GM19468 (cell line): ENCODE results near the gene FNBP1L.
"Not testable (repeated sequence)": the region's sequence is repeated elsewhere in the genome, so short reads cannot be mapped to it uniquely, and the experiment has no call there.

Experiments
- ATAC-seq: cut with Tn5 transposase; IDR thresholded peaks from one replicate; pipeline ENCODE4 v1.9.1; 2021; ENCODE audit warnings: mild to moderate bottlenecking, moderate library complexity, moderate number of reproducible peaks; ENCODE audit not compliant: unreplicated experiment; ENCODE audit errors: extremely low read depth

The FNBP1L gene

GRCh38 chr1:93481899-93482298, 34.0 kb downstream of the FNBP1L start:
- not testable (repeated sequence) for ATAC-seq

GRCh38 chr1:93483200-93483599, 35.3 kb downstream of the FNBP1L start:
- no peak for ATAC-seq

GRCh38 chr1:93483606-93484005, 35.7 kb downstream of the FNBP1L start:
- no peak for ATAC-seq

GRCh38 chr1:93488207-93488606, 40.3 kb downstream of the FNBP1L start:
- no peak for ATAC-seq

GRCh38 chr1:93489756-93490155, 41.8 kb downstream of the FNBP1L start:
- no peak for ATAC-seq

- ATAC-seq, result no peak
Measured at GRCh38 chr1:93490357-93490756, 42.4 kb downstream of the FNBP1L start.

GRCh38 chr1:93495911-93496310, 48.0 kb downstream of the FNBP1L start:
- ATAC-seq, result no peak

GRCh38 chr1:93496520-93496919, 48.6 kb downstream of the FNBP1L start:
- no peak for ATAC-seq

- ATAC-seq, result no peak
Measured at GRCh38 chr1:93499075-93499474, 51.2 kb downstream of the FNBP1L start.

- ATAC-seq, result no peak
Measured at GRCh38 chr1:93499533-93499932, 51.6 kb downstream of the FNBP1L start.

- ATAC-seq, result no peak
Measured at GRCh38 chr1:93500275-93500674, 52.4 kb downstream of the FNBP1L start.

- ATAC-seq, result no peak
Measured at GRCh38 chr1:93501399-93501798, 53.5 kb downstream of the FNBP1L start.

- ATAC-seq, result no peak
Measured at GRCh38 chr1:93501829-93502369, 54.0 kb downstream of the FNBP1L start.

- no peak for ATAC-seq
Measured at GRCh38 chr1:93502571-93502970, 54.7 kb downstream of the FNBP1L start.

GRCh38 chr1:93503163-93503562, 55.2 kb downstream of the FNBP1L start:
- no peak for ATAC-seq

GRCh38 chr1:93503816-93504215, 55.9 kb downstream of the FNBP1L start:
- no peak for ATAC-seq

GRCh38 chr1:93504247-93505033, 56.5 kb downstream of the FNBP1L start:
- no peak for ATAC-seq

- no peak for ATAC-seq
Measured at GRCh38 chr1:93506126-93506525, 58.2 kb downstream of the FNBP1L start.

GRCh38 chr1:93516164-93516563, 68.2 kb downstream of the FNBP1L start:
- ATAC-seq, result no peak

GRCh38 chr1:93518516-93518915, 70.6 kb downstream of the FNBP1L start:
- no peak for ATAC-seq

GRCh38 chr1:93519199-93519829, 71.4 kb downstream of the FNBP1L start:
- ATAC-seq, result no peak

GRCh38 chr1:93521618-93522017, 73.7 kb downstream of the FNBP1L start:
- no peak for ATAC-seq
